Common myeloid progenitor, CD34-positive (primary cell): ENCODE data around the gene APBA3.

Source experiments
- CTCF ChIA-PET: fragments of 350-600 bp; sonication (Branson Sonifier 250); formaldehyde crosslinking; loops from one replicate; lab custom pipeline; 2021; ENCODE audit warnings: antibody characterized with exemption; lab: Charles Lee
- POLR2A ChIA-PET: fragments of 350-600 bp; sonication (Branson Sonifier 250); formaldehyde crosslinking; loops from one replicate; lab custom pipeline; 2021; ENCODE audit warnings: antibody characterized with exemption; lab: Charles Lee
- DNase-seq, 3 donors: peaks; one replicate each; pipeline versions ENCODE4 v3.0.0 to v3.0.0-alpha.2; 2013
- H3K27ac ChIP-seq, 2 experiments: 1 replicate in 1 of 2; 2 replicates in 1 of 2; pipeline ENCODE4 v1.7.0; 2013; ENCODE audit warnings: inconsistent platforms in 2 of 2, low read length in 2 of 2, mild to moderate bottlenecking in 2 of 2, low read depth in 1 of 2, moderate library complexity in 1 of 2; ENCODE audit not compliant: severe bottlenecking in 2 of 2, insufficient read depth in 1 of 2, poor library complexity in 1 of 2
- H3K27me3 ChIP-seq, 5 experiments: replicated peaks in 2 of 5; 1 replicate in 3 of 5; 2 replicates in 2 of 5; pipeline versions ENCODE4 v1.6.1 to v1.7.0; 2013; ENCODE audit warnings: low read length in 4 of 5, mild to moderate bottlenecking in 2 of 5, moderate library complexity in 2 of 5, inconsistent platforms in 1 of 5; ENCODE audit not compliant: insufficient read depth in 5 of 5, control insufficient read depth in 4 of 5
- H3K36me3 ChIP-seq, 4 experiments: 1 replicate in 2 of 4; 2 replicates in 2 of 4; pipeline versions ENCODE4 v1.6.1 to v1.7.0; 2013; ENCODE audit warnings: low read length in 3 of 4, control low read depth in 1 of 4, mild to moderate bottlenecking in 1 of 4; ENCODE audit not compliant: control insufficient read depth in 4 of 4, insufficient read depth in 4 of 4
- H3K4me1 ChIP-seq, 4 experiments: 1 replicate in 3 of 4; 2 replicates in 1 of 4; pipeline versions ENCODE4 v1.6.1 to v1.7.1; 2013; ENCODE audit warnings: low read length in 3 of 4, mild to moderate bottlenecking in 3 of 4, control low read depth in 1 of 4, inconsistent platforms in 1 of 4, moderate library complexity in 1 of 4; ENCODE audit not compliant: control insufficient read depth in 4 of 4, insufficient read depth in 4 of 4; ENCODE audit errors: control extremely low read depth in 1 of 4
- H3K4me3 ChIP-seq, 7 experiments: 1 replicate in 4 of 7; 2 replicates in 3 of 7; pipeline versions ENCODE4 v1.5.1 to v1.7.0; 2013; ENCODE audit warnings: mild to moderate bottlenecking in 7 of 7, low read length in 6 of 7, moderate library complexity in 6 of 7, inconsistent platforms in 2 of 7, low read depth in 2 of 7, control low read depth in 1 of 7; ENCODE audit not compliant: insufficient read depth in 4 of 7, control insufficient read depth in 1 of 7; ENCODE audit errors: extremely low read depth in 1 of 7
- H3K9me3 ChIP-seq, 5 experiments: 1 replicate in 4 of 5; 2 replicates in 1 of 5; pipeline versions ENCODE4 v1.6.1 to v1.7.1; 2013; ENCODE audit warnings: low read length in 4 of 5, mild to moderate bottlenecking in 2 of 5, inconsistent platforms in 1 of 5, low read depth in 1 of 5, moderate library complexity in 1 of 5; ENCODE audit not compliant: control insufficient read depth in 4 of 5, insufficient read depth in 2 of 5; ENCODE audit errors: control extremely low read depth in 1 of 5
- WGBS: methylation state at CpG from one replicate; pipeline ENCODE4 v1.1.5; 2013; ENCODE audit not compliant: insufficient coverage; 5-methylcytosine and 5-hydroxymethylcytosine counted together

Gene APBA3

GRCh38 chr19:3710265-3710812 is 51.2 kb downstream of the APBA3 start:
- WGBS: 35% methylated on average over 19 of the region's 20 CpGs
- Histone ChIP-seq H3K4me1 (peaks cover 0 to 21% (median 15%) of the 10 kb centered on the region in 4 experiments), H3K27me3 (peaks cover 0 to 3% (median 0%) of the 10 kb centered on the region in 5 experiments), H3K4me3 (no peak overlapping the region), H3K9me3 (no peaks in the 10 kb centered on the region), H3K36me3 (no peaks in the 10 kb centered on the region), H3K27ac (no peak overlapping the region)
- DNase-seq: peak; percentile 63 to 89 (median 89)
- ChIA-PET POLR2A (no interaction called here), CTCF (interaction anchor here (0.9 to 2.5 kb wide), 8 partner anchors 8 to 112 kb away, joined by 3 to 7 read pairs (median 4); partner anchors contain the start of gene MRPL54)

GRCh38 chr19:3708207-3708931 is 53.1 kb downstream of the APBA3 start, which contains the start of gene TJP3:
Gene TJP3 (plus strand): TSS chr19:3708384. CDS start chr19:3728433, 20,049 bp downstream.
- Histone ChIP-seq H3K4me1 (peaks cover 0 to 21% (median 16%) of the 10 kb centered on the region in 4 experiments), H3K9me3 (no peaks in the 10 kb centered on the region), H3K27ac (no peak within 1 kb of the TSS), H3K27me3 (peaks cover 0 to 3% (median 0%) of the 10 kb centered on the region in 5 experiments), H3K36me3 (no peaks in the 10 kb centered on the region), H3K4me3 (no peak within 1 kb of the TSS)
- CTCF ChIA-PET: interaction anchor here (0.9 to 2.8 kb wide), 7 partner anchors 10 to 140 kb away, joined by 4 to 10 read pairs (median 4); no protein-coding TSS in a partner anchor
- peak in 1 of 3 donors; percentile 34 for DNase-seq
- POLR2A ChIA-PET: no interaction called here
- 56% methylated on average over 22 of the region's 24 CpGs for WGBS

GRCh38 chr19:3707868-3708206 is 53.7 kb downstream of the APBA3 start:
- CTCF ChIA-PET: interaction anchor here (1.2 to 2.8 kb wide), 5 partner anchors 11 to 141 kb away, joined by 4 to 10 read pairs (median 4); no protein-coding TSS in a partner anchor
- 78% methylated on average over 12 of the region's 12 CpGs for WGBS

GRCh38 chr19:3701200-3701599 is 60.3 kb downstream of the APBA3 start:
- H3K4me3 ChIP-seq: no peak overlapping the region
- CTCF ChIA-PET: interaction anchor here (1.2 to 2.1 kb wide), 4 partner anchors 9 to 34 kb away, joined by 3 to 12 read pairs (median 7); no protein-coding TSS in a partner anchor
- POLR2A ChIA-PET: no interaction called here
- no peaks in the 10 kb centered on the region for H3K36me3 ChIP-seq
- WGBS: 22% methylated on average over 1 of the region's 1 CpG
- no peaks in the 10 kb centered on the region for H3K9me3 ChIP-seq
- H3K27me3 ChIP-seq: no peaks in the 10 kb centered on the region
- no peak overlapping the region for H3K27ac ChIP-seq
- H3K4me1 ChIP-seq: peaks cover 0 to 28% (median 22%) of the 10 kb centered on the region in 4 experiments
- DNase-seq: no peak

More at GRCh38 chr19:3707868-3708206, 53.7 kb downstream of the APBA3 start:
- Histone ChIP-seq H3K27me3 (peaks cover 0 to 3% (median 0%) of the 10 kb centered on the region in 5 experiments), H3K4me3 (no peak overlapping the region), H3K4me1 (peaks cover 0 to 15% (median 11%) of the 10 kb centered on the region in 4 experiments), H3K9me3 (no peaks in the 10 kb centered on the region), H3K27ac (no peak overlapping the region), H3K36me3 (no peaks in the 10 kb centered on the region)
- DNase-seq: no peak
- POLR2A ChIA-PET: interaction anchor here (0.5 kb wide), 1 partner anchor 29 kb away, joined by 5 read pairs; no protein-coding TSS in a partner anchor
